ENCODE measurements around the gene GPR153.

- TF ChIP-seq POLR2A (IDR thresholded peaks at IDR 0.05) (no peak), CTCF (IDR thresholded peaks at IDR 0.05) (no peak)
Measured at GRCh38 chr1:6256645-6257044, 4.3 kb downstream of the GPR153 start.
